Measurements from ENCODE around the gene ATXN7. TPM values are rescaled to one million over a fixed set of nuclear protein-coding genes. Genes with fewer than 3 reads are reported as not detected.

ATXN7 gene
- total RNA-seq, 2 experiments from 2014 or later, result 15.2 to 35.2 TPM

DNA sequence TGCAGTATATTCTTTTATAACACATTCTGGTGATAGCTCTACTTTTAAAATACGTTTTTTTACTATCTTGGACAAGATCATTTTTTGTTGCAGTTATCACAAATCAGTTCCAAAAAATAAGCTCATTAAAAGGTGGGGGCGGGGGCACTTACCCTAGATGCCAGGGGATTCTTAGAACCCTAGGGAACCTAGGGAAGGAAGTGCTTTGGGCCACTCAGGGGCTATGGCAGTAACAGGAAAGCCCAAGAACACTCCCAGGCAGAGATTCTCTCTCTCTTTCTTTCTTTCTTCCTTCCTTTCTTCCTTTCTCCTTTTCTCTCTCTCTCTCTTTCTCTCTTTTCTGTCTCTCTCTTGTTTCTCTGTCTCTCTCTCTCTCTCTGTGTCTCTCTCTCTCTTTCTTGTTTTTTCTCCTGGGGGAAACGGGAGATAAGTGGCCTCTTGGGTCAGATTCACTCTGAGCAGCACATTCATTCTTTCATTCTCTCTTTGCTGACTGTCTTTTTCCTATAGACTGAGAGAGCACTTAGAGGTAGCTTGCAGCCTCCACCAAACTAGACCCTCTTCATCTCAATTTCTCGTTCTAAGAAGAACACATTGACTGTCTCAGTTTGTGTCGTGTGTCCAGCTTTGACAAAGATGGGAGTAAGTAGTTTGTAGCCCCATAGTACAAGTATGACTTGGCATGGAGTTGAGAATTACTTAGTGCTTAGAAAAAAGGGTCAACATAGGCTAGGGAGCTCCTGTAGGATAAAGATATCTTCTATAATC is 31.9 kb downstream of the ATXN7 start:
- no peak overlapping the region for H3K4me2 ChIP-seq (ENCODE audit: low read length)
- intact Hi-C loops (cut with micrococcal nuclease; ENCODE audit: unreplicated experiment), result no loop called here
- TF ChIP-seq, protein P1, sequence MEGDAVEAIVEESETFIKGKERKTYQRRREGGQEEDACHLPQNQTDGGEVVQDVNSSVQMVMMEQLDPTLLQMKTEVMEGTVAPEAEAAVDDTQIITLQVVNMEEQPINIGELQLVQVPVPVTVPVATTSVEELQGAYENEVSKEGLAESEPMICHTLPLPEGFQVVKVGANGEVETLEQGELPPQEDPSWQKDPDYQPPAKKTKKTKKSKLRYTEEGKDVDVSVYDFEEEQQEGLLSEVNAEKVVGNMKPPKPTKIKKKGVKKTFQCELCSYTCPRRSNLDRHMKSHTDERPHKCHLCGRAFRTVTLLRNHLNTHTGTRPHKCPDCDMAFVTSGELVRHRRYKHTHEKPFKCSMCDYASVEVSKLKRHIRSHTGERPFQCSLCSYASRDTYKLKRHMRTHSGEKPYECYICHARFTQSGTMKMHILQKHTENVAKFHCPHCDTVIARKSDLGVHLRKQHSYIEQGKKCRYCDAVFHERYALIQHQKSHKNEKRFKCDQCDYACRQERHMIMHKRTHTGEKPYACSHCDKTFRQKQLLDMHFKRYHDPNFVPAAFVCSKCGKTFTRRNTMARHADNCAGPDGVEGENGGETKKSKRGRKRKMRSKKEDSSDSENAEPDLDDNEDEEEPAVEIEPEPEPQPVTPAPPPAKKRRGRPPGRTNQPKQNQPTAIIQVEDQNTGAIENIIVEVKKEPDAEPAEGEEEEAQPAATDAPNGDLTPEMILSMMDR (conservative IDR thresholded peaks at IDR 0.05; ENCODE audit: low read length), result no peak
- no peak for TF ChIP-seq EZH2phosphoT487 (IDR thresholded peaks at IDR 0.05; ENCODE audit: borderline replicate concordance, low read depth, low read length)
- H2AFZ ChIP-seq (ENCODE audit: low read length), result no peak overlapping the region
- peaks cover 17% of the 10 kb centered on the region; the same call in 1 of the 2 replicates for H3K79me2 ChIP-seq (ENCODE audit: insufficient read depth, low read depth, low read length)
- BruUV-seq (replicated peaks), result no TSS peak
- H4K20me1 ChIP-seq (ENCODE audit: insufficient read depth, low read length), result peaks cover 18% of the 10 kb centered on the region; the same call in 1 of the 2 replicates
- H3K9me3 ChIP-seq (ENCODE audit: low read length), result no peaks in the 10 kb centered on the region
- H3K9me2 ChIP-seq (ENCODE audit: insufficient read depth, low read length), result no peaks in the 10 kb centered on the region
- ChIA-PET POLR2A (interaction anchor here (0.6 to 5.7 kb wide), 4 partner anchors 12 to 136 kb away, joined by 3 to 17 read pairs (median 3); no protein-coding TSS in a partner anchor), CTCF (ENCODE audit: unreplicated experiment) (no interaction called here)
- peaks cover 39% of the 10 kb centered on the region for H3K36me3 ChIP-seq (ENCODE audit: insufficient read depth, low read length)
- H3K4me1 ChIP-seq (ENCODE audit: insufficient read depth, low read length, poor library complexity, severe bottlenecking), result peaks cover 13% of the 10 kb centered on the region
- no peak overlapping the region for H3K4me3 ChIP-seq (ENCODE audit: low read depth, low read length, poor library complexity, severe bottlenecking)
- H3K27ac ChIP-seq (ENCODE audit: low read depth, low read length, poor library complexity, severe bottlenecking), result no peak overlapping the region
- DNase-seq (ENCODE audit: low spot score), result no peak

DNA sequence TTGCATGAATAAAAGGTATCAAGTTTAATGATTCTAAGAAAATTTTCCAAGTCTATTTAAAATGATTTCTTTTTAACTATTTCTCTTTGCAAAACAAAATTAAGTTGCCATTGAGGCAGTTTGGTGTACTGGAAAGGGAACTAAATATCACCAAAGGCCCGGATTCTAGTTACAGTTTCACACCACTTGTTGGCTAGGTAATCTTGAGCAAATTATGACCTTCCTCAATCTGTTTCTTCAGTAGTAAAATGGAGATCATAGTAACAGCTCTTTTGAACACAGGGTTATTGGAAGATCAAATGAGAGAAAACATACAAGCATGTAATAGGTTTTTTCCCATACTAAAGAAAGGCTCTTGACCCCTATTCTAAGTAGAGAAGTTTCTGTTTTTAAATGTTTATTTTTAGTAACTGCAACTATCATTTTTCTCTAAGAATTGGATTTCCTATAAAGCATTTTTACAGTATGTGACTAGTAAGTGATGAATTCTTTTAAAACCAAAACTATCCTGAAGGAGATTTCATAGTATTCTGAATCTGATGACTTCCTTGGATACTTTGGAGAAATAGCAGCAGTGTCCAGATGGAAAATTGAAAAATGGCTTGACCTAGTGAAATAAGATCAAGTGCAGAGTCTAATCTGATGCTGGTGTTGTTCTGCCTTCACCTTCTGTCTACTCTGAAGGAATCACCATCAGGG is 32.8 kb downstream of the ATXN7 start:
- intact Hi-C loops (cut with micrococcal nuclease; ENCODE audit: unreplicated experiment), result no loop called here
- no TSS peak for BruUV-seq (replicated peaks)
- no peak for DNase-seq (ENCODE audit: low spot score)
- peaks cover 45% of the 10 kb centered on the region for H3K36me3 ChIP-seq (ENCODE audit: insufficient read depth, low read length)
- no peak overlapping the region for H3K27ac ChIP-seq (ENCODE audit: low read depth, low read length, poor library complexity, severe bottlenecking)
- no peak overlapping the region for H3K4me2 ChIP-seq (ENCODE audit: low read length)
- H4K20me1 ChIP-seq (ENCODE audit: insufficient read depth, low read length), result peaks cover 18% of the 10 kb centered on the region; the same call in 1 of the 2 replicates
- no peaks in the 10 kb centered on the region for H3K9me2 ChIP-seq (ENCODE audit: insufficient read depth, low read length)
- H3K4me1 ChIP-seq (ENCODE audit: insufficient read depth, low read length, poor library complexity, severe bottlenecking), result peaks cover 13% of the 10 kb centered on the region
- H2AFZ ChIP-seq (ENCODE audit: low read length), result no peak overlapping the region
- H3K79me2 ChIP-seq (ENCODE audit: insufficient read depth, low read depth, low read length), result peaks cover 21% of the 10 kb centered on the region; the same call in 1 of the 2 replicates
- ChIA-PET POLR2A (interaction anchor here (1.2 to 5.7 kb wide), 2 partner anchors 13 to 20 kb away, joined by 3 to 17 read pairs; no protein-coding TSS in a partner anchor), CTCF (ENCODE audit: unreplicated experiment) (no interaction called here)
- TF ChIP-seq, protein P1 (conservative IDR thresholded peaks at IDR 0.05; ENCODE audit: low read length), result no peak
- TF ChIP-seq EZH2phosphoT487 (IDR thresholded peaks at IDR 0.05; ENCODE audit: borderline replicate concordance, low read depth, low read length), result no peak
- H3K9me3 ChIP-seq (ENCODE audit: low read length), result no peaks in the 10 kb centered on the region
- no peak overlapping the region for H3K4me3 ChIP-seq (ENCODE audit: low read depth, low read length, poor library complexity, severe bottlenecking)

All from OCI-LY7 (cell line).